Activated CD8-positive, alpha-beta memory T cell treated with anti-CD3 and anti-CD28 coated beads, Interleukin-2, amount 50 U/mL, for 24 hours (primary cell): ENCODE results near the gene PPP3R1.

Source experiments
- DNase-seq: peaks from one replicate; pipeline ENCODE4 v3.0.0-alpha.2; 2020; ENCODE audit errors: extremely low read depth

The PPP3R1 gene

GRCh38 chr2:68258851-68259250 is 6.5 kb upstream of the PPP3R1 start:
- no peak for DNase-seq

GRCh38 chr2:68256093-68256450 is 3.7 kb upstream of the PPP3R1 start:
- DNase-seq: no peak

- no peak for DNase-seq
Observed at GRCh38 chr2:68253219-68254068, 1.1 kb upstream of the PPP3R1 start.

- DNase-seq: no peak
Observed at GRCh38 chr2:68251855-68252399, 405 bp downstream of the PPP3R1 start.

DNA sequence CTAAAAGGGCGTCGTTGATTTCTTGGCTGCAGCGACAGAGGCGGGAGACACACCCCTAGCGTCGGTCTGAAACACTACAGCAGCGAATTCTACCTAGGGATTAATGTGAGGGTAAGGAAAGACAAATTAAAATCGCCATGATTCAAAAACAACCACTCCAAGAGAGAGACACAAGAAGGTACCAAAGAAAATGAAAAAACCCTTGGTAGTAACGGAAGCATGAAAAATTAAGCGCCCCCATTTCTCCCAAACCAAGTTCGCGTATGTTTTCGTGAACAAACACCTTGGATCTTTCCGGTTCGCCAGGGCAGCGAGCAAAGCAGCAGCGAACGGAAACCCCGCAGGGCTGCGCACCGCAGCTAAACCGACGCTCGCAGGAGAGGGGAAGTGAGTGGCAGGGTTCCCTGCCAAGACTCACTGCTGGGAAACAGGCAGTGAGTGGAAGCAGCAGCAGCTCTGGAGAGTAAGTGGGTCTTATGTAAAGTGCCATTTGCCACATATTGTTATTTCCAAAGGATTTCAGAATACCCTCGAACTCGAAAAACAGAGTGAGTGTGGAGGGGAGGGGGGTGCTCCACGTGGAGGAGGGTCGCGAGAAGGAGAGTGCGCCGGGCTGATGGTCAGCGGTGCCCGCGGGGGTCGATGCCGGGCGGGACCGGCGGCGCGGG is 1.0 kb downstream of the PPP3R1 start:
- DNase-seq: peak; percentile 42

GRCh38 chr2:68250652-68251186 is 1.6 kb downstream of the PPP3R1 start:
- DNase-seq: no peak

- no peak for DNase-seq
Observed at GRCh38 chr2:68250196-68250595, 2.1 kb downstream of the PPP3R1 start.

GRCh38 chr2:68248806-68249205 is 3.5 kb downstream of the PPP3R1 start:
- no peak for DNase-seq

DNA sequence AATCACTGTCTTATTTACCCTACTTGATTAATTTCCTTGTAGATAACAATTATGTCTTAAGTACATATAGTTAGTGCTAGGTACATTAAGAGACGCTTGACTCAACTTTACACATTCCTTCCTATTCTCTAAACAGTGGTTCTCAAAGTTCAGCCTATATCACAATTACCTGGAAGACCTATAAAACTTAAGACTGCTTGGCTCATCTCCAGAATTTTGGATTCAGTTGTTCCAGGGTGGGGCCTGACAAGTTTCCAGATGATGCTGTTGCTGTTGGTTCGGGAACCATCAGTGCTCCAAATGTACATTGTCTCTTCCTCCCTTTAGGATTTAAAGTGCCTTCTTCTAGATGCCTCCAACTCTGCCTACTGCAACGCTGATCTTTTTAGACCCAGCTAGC is 4.0 kb downstream of the PPP3R1 start:
- no peak for DNase-seq

DNA sequence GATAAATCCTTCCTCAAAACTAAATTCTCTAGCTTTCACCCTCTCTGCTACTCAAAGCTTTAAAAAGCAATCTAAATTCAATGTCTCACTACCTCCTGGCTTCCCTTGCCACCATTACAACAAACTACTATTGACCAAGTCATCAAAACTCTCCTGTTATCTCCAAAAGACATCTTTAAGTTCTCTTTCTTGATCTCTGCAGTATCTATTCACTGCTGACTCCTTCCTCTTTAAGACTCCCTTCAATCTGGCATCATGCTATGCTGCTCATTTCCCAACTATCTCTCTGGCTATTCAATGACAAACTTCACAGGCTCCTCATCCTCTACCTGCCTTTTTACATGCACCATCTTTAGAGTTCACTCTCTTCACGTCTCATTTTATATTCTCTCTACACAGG is 5.9 kb downstream of the PPP3R1 start:
- DNase-seq: no peak

DNA sequence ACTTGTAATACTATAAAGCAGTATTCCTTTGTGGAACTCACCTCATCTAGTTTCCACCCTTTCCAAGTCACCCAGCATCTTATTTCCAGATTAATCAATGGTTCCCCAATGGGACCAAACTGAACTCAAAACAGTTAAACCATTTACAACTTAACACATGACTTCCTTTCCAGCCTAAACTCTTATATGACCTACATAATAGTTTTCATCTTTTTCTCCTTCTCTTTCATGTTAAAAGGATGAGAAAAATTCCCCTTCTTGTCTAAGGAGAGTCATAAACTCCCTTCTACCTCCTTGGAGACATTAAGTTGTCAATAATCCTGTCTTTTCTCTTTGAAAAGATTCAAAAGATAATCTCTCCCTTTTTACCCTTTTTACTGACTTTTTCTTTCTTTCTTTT is 6.7 kb downstream of the PPP3R1 start:
- DNase-seq: no peak

DNA sequence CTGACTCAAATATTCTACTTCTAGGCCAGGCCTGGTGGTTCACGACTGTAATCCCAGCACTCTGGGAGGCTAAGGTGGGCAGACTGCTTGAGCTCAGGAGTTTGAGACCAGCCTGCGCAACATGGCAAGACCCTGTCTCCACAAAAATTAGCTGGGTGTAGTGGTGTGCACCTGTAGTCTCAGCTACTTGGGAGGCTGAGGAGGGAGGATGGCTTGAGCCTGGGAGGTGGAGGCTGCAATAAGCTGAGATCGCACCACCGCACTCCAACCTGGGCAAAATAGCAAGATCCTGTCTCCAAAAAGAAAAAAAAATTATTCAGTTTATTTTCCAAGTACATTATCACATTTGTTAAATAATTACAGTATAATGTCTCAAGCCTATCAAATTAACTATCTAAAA is 7.3 kb downstream of the PPP3R1 start:
- no peak for DNase-seq

- no peak for DNase-seq
Observed at GRCh38 chr2:68244456-68244855, 7.9 kb downstream of the PPP3R1 start.

DNA sequence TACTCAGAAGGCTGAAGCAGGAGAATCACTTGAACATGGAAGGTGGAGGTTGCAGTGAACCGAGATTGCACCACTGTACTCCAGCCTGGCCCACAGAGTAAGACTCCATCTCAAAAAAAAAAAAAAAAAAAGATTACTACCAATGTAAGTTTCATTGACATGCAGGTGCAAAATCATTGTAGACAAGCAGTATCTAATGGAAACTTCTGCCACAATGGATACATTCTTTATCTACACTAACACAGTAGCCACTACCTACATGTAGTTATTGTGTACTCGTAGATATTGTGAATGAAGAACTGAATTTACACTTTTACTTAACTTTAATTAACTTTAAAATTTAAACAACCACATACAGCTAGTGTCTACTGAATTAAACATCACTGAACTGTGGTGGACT is 10.6 kb downstream of the PPP3R1 start:
- DNase-seq: no peak

DNA sequence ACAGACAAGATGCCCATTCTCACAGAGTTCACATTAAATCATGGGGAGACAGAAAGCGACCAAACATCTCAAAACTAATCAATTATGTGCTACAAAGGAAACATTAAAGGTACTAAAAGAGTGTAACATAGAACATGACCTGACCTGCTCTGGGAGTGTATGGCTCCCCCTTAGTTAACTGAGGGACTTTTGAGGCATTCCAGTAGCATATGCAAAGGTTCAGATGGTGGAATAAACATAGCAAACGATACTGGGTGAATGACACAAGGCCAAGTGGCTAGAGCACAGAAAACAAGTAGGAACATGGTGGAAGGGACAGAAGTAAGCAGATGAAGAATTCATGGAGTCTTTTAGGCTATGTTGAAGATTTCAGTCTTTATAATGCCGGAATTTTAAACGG is 11.9 kb downstream of the PPP3R1 start:
- no peak for DNase-seq

DNA sequence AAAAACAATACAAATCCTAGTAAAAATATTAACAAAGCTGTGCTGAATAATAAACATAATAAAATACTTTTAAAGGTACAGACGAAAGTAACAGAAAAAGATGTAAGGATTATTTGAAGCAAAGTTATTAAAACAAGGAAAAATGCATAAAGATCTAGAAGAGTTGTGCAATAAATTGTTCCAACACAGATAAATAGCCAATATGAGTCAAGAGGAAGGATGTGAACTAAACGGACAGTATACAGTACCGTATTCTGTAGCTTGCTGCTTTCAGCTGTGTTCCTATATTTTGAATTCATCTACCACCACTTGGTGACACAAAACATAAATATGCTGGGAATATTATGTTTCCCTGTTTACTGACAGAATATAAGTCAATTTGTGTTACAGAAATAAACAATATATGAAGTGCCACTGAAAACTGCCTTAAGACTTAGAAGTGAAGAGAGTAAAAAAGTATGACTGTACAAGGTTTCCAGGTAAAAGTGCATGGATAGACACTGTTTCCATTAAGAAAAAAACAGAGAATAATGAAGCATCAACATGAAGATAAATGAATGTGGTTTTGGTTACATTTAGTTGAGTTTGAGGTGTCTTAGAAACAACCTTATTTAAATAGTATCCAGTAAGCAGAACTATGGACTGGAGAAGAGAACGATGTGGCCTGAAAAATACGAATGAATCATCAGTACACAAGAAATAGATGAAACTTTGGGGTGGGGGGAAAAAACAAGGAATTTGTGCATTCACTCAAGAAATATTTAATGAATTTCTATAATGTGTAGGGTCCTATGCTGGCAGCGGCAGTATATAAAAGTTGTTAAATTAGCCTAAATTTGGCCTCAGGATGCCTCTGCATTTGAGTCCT is 13.1 kb downstream of the PPP3R1 start:
- DNase-seq: no peak

- no peak for DNase-seq
Observed at GRCh38 chr2:68237976-68238580, 14.3 kb downstream of the PPP3R1 start.

DNA sequence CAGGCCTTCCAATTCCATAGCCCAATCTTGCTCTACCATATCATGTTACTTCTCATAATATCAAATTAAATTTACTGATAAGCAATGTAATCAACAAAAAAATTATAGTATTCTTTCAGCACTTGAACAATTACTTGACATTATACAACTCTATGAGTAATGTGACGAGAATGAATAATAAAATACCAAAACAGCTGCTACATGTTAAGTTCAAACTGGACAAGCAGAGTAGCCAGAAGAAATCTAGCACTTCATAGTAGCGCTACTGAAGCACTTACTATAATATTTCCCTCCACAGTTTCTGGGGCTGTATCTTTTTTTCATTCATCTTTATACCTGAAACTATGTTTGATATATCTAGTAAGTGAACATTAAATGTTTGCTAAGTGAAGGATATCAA is 14.9 kb downstream of the PPP3R1 start:
- DNase-seq: no peak

DNA sequence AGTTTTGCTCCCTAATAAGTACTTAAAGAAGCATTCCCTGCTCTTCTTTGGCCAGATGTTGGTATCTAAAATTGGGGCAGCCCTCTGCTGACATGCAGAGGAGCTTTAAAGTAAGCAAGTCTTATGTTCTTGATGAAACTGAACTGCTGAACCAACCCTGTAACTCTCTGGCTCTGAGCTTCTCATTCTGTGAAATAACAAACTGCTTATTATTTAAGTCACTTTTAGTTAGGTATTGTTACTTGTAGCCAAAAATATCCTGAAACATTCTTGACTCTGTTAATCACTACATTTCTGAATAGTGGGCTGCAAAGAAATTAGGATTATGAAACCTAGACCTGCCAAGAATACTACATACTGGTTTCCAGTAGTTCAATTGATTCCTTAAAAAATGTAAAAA is 15.5 kb downstream of the PPP3R1 start:
- DNase-seq: no peak

DNA sequence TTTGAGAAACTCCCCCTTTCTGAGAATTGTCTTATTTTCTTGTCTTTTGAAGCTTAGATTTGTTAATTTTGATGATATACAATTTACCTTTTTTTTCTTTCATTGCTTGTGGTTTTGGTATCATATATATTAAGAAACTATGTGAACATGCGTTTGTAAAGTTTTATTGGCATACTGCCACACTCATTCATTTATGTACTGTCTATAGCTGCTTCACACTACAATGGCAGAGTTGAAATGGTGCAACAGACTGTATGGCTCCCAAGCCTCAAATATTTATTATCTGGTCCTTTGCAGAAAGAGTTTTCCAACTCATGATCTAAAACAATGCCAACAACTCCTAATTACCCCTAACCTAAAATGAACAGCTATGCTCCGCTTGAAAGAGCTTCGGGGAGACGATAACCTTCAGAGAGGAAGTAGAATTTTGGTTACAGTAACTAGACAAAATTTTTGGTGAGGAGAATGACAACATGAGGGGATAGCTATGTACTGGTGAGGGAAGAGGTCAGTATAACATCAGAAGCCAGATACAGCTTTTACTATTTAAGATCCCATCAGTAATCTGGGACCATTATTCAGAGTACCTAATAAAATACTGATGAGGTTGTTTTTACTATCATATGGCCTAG is 16.1 kb downstream of the PPP3R1 start:
- no peak for DNase-seq

- DNase-seq: no peak
Observed at GRCh38 chr2:68235090-68235489, 17.2 kb downstream of the PPP3R1 start.
